GM12864 (cell line): ENCODE data around the gene WDR76.

ENCODE experiments used
- DNase-seq: peaks from one replicate; pipeline ENCODE4 v3.0.0-alpha.2; 2011; ENCODE audit warnings: low read depth
- H3K4me3 ChIP-seq: 2 replicates; pipeline ENCODE4 v1.5.1; 2011; ENCODE audit warnings: mild to moderate bottlenecking, low read depth, low read length, control low read depth
- CTCF ChIP-seq: IDR thresholded peaks from 2 replicates; pipeline ENCODE4 v1.5.1; 2011; ENCODE audit warnings: low read depth, mild to moderate bottlenecking, moderate library complexity, low read length, control low read depth, inconsistent platforms; ENCODE audit errors: missing control alignments

Gene WDR76

GRCh38 chr15:43916326-43916660 is 89.5 kb downstream of the WDR76 start:
- H3K4me3 ChIP-seq = no peak overlapping the region
- no peak for TF ChIP-seq CTCF
- DNase-seq = no peak
